H1 (cell line): Measurements from ENCODE around the gene STK11. TPM values are rescaled to one million over a fixed set of nuclear protein-coding genes. Genes with fewer than 3 reads are reported as not detected.

Experiments used
- EP300 ChIP-seq, 2 experiments: IDR thresholded peaks; 1 replicate in 1 of 2; 2 replicates in 1 of 2; pipeline ENCODE4 v1.6.1; 2011 to 2012; ENCODE audit warnings: low read depth in 2 of 2, low read length in 2 of 2, mild to moderate bottlenecking in 2 of 2, borderline replicate concordance in 1 of 2, inconsistent platforms in 1 of 2, moderate library complexity in 1 of 2
- GTF2F1 ChIP-seq: IDR thresholded peaks from 2 replicates; pipeline ENCODE4 v1.6.1; 2012; ENCODE audit warnings: low read depth, low read length, improper control_type of control experiment, borderline replicate concordance
- polyA plus RNA-seq, 7 experiments: library from polyadenylated mRNA; depleted of rRNA in 3 of 7; stranded (reverse) in 5 of 7; unstranded in 2 of 7; fragments of >200 nt in 5 of 7; fragments of 200-250 nt in 2 of 7; gene quantifications; 1 replicate in 5 of 7; 2 replicates in 1 of 7; 4 replicates in 1 of 7; pipeline versions ENCODE4 v1.2.1 to v1.2.3, GENCODE V29; 2011 to 2013; ENCODE audit warnings: missing spikeins in 2 of 7, mixed read lengths in 2 of 7
- total RNA-seq: library from RNA; stranded (reverse); fragmentation: NEBNext Ultra II Directional; extraction: Animal tissue kit (Norgen Biotek cat#: 25700); gene quantifications from 2 replicates; pipeline ENCODE4 v1.2.1, GENCODE V29; 2021

Gene STK11
- total and polyA plus RNA-seq, 2 of the 8 experiments (the other 6 are each of a cell fraction or from before 2014, with no cell fraction given) = 45.3 to 70.7 TPM

GRCh38 chr19:1254081-1254527 lies 48.5 kb downstream of the STK11 start (continued):
- TF ChIP-seq EP300 (IDR thresholded peaks at IDR 0.05; ENCODE audit: borderline replicate concordance in 1 of 2, low read depth in 2 of 2, low read length in 2 of 2) (no peak), GTF2F1 (no peak)
